OCI-LY1 (cell line): ENCODE results near the gene SGMS2.

Source experiments
- EZH2 ChIP-seq: fragments of 200-600 bp; sonication (generic), shearing (Covaris generic); IDR thresholded peaks from 2 replicates; pipeline ENCODE4 v1.8.0; 2017; ENCODE audit warnings: borderline replicate concordance, mixed run types, mild to moderate bottlenecking, antibody characterized with exemption, low read length, moderate library complexity, mixed read lengths
- TF ChIP-seq, protein P1 (sequence below): fragments of 200-600 bp; sonication (generic), shearing (Covaris generic); IDR thresholded peaks from 2 replicates; pipeline ENCODE4 v1.5.1; 2017; ENCODE audit warnings: mild to moderate bottlenecking, antibody characterized with exemption, low read length, moderate library complexity, mixed read lengths

DNA sequence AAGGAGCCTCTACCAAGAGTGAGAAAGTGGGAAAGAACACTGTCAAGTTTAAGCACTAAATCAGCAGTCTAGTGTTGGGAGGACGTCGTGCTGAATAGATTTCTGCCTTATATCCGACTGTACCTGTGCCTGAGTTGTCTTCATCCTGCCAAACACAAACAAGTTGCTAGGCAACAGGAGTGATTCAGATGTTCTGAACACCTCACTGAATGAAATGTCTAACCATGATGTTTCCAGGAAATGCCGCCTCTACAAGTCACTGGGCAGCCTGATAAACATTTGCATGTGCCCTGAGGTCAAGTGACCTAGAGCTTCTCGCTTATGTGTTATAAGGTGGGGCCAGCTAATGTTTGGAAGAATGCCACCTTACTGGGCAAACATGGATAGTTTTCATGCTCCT lies 37.9 kb downstream of the SGMS2 start:
- TF ChIP-seq, protein P1, sequence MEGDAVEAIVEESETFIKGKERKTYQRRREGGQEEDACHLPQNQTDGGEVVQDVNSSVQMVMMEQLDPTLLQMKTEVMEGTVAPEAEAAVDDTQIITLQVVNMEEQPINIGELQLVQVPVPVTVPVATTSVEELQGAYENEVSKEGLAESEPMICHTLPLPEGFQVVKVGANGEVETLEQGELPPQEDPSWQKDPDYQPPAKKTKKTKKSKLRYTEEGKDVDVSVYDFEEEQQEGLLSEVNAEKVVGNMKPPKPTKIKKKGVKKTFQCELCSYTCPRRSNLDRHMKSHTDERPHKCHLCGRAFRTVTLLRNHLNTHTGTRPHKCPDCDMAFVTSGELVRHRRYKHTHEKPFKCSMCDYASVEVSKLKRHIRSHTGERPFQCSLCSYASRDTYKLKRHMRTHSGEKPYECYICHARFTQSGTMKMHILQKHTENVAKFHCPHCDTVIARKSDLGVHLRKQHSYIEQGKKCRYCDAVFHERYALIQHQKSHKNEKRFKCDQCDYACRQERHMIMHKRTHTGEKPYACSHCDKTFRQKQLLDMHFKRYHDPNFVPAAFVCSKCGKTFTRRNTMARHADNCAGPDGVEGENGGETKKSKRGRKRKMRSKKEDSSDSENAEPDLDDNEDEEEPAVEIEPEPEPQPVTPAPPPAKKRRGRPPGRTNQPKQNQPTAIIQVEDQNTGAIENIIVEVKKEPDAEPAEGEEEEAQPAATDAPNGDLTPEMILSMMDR: no peak
- no peak for TF ChIP-seq EZH2
